GM18502 (cell line): Measurements from ENCODE around the gene B3GALT6.
"Not testable (repeated sequence)": the region's sequence is repeated elsewhere in the genome, so short reads cannot be mapped to it uniquely, and the experiment has no call there.

Experiments used
- ATAC-seq: cut with Tn5 transposase; IDR thresholded peaks from one replicate; pipeline ENCODE4 v1.9.1; 2021; ENCODE audit warnings: mild to moderate bottlenecking; ENCODE audit not compliant: unreplicated experiment, poor library complexity

The B3GALT6 gene

GRCh38 chr1:1232208-1232795, at the start of gene B3GALT6:
B3GALT6 (plus strand) TSS chr1:1232237; CDS start chr1:1232279, 42 bp downstream.
- ATAC-seq = no peak

- no peak for ATAC-seq
Measured at GRCh38 chr1:1182491-1183220, 49.4 kb upstream of the B3GALT6 start.

GRCh38 chr1:1183221-1183747, 48.8 kb upstream of the B3GALT6 start:
- no peak for ATAC-seq

GRCh38 chr1:1183833-1184775, 47.9 kb upstream of the B3GALT6 start:
- ATAC-seq = no peak

GRCh38 chr1:1185101-1185765, 46.8 kb upstream of the B3GALT6 start:
- ATAC-seq = no peak

GRCh38 chr1:1187938-1188337, 44.1 kb upstream of the B3GALT6 start:
- ATAC-seq = no peak

GRCh38 chr1:1189111-1189510, 42.9 kb upstream of the B3GALT6 start:
- ATAC-seq = no peak

- ATAC-seq = no peak
Measured at GRCh38 chr1:1191734-1192133, 40.3 kb upstream of the B3GALT6 start.

- ATAC-seq = no peak
Measured at GRCh38 chr1:1194723-1195122, 37.3 kb upstream of the B3GALT6 start.

GRCh38 chr1:1195726-1196125, 36.3 kb upstream of the B3GALT6 start:
- not testable (repeated sequence) for ATAC-seq

- ATAC-seq = no peak
Measured at GRCh38 chr1:1196431-1197187, 35.4 kb upstream of the B3GALT6 start.

- ATAC-seq = no peak
Measured at GRCh38 chr1:1197188-1197500, 34.9 kb upstream of the B3GALT6 start.

- no peak for ATAC-seq
Measured at GRCh38 chr1:1197551-1198422, 34.2 kb upstream of the B3GALT6 start.

- ATAC-seq = no peak
Measured at GRCh38 chr1:1198423-1199140, 33.5 kb upstream of the B3GALT6 start.

GRCh38 chr1:1199141-1199960, 32.7 kb upstream of the B3GALT6 start:
- ATAC-seq = no peak

- ATAC-seq = no peak
Measured at GRCh38 chr1:1199961-1200875, 31.8 kb upstream of the B3GALT6 start.
